Measurements from ENCODE around the gene FGFR2.

- TF ChIP-seq, protein P1, sequence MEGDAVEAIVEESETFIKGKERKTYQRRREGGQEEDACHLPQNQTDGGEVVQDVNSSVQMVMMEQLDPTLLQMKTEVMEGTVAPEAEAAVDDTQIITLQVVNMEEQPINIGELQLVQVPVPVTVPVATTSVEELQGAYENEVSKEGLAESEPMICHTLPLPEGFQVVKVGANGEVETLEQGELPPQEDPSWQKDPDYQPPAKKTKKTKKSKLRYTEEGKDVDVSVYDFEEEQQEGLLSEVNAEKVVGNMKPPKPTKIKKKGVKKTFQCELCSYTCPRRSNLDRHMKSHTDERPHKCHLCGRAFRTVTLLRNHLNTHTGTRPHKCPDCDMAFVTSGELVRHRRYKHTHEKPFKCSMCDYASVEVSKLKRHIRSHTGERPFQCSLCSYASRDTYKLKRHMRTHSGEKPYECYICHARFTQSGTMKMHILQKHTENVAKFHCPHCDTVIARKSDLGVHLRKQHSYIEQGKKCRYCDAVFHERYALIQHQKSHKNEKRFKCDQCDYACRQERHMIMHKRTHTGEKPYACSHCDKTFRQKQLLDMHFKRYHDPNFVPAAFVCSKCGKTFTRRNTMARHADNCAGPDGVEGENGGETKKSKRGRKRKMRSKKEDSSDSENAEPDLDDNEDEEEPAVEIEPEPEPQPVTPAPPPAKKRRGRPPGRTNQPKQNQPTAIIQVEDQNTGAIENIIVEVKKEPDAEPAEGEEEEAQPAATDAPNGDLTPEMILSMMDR (IDR thresholded peaks at IDR 0.05; ENCODE audit: low read depth, low read length) = no peak
- no peak for TF ChIP-seq EZH2phosphoT487 (IDR thresholded peaks at IDR 0.05; ENCODE audit: low read depth)
Observed at GRCh38 chr10:121527690-121528089, 70.6 kb downstream of the FGFR2 start.

All from OCI-LY3 (cell line).